Superior temporal gyrus (tissue), 1 donor: ENCODE data around the gene DHRS12.

Experiments
- DNase-seq: peaks from one replicate; pipeline ENCODE4 v3.0.0-alpha.2; 2016; ENCODE audit errors: extremely low spot score

Gene DHRS12

GRCh38 chr13:51761643-51762350, 42.2 kb downstream of the DHRS12 start:
- DNase-seq, result no peak

DNA sequence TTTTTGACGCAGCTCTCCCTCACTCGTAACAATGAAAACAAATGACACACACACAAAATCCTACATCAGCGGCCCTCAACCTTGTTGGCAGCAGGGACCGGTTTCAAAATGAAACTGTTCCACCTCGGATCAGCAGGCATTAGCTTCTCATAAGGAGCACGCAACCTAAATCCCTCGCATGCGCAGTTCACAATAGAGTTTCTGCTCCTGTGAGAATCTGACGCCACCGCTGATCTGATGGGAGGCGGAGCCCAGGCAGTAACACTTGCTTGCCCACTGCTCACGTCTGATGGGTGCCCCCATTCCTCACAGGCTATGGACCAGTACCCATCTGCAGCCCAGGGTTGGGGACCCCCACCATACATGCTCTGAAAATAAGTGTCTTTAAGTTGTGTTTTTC, 43.4 kb downstream of the DHRS12 start:
- DNase-seq, result peak; percentile 92

DNA sequence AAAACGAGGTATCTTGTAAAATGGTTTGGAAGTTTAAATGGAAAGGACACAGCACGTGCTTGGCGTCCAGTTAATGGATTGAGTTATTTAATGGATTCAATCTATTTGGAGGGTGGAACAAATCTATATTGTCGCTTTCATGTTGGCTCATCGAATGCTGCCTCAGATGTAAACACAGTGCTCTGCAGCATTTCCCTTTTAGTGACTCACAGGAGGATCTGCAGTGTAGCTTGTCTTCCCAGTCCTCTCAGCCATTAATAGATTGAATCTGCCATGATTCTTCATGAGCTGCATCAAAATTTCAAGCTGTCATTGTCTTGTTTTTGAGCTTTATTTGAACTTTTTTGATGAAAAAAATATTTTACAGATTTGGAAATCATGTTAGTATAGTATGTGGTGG, 44.7 kb downstream of the DHRS12 start:
- no peak for DNase-seq

DNA sequence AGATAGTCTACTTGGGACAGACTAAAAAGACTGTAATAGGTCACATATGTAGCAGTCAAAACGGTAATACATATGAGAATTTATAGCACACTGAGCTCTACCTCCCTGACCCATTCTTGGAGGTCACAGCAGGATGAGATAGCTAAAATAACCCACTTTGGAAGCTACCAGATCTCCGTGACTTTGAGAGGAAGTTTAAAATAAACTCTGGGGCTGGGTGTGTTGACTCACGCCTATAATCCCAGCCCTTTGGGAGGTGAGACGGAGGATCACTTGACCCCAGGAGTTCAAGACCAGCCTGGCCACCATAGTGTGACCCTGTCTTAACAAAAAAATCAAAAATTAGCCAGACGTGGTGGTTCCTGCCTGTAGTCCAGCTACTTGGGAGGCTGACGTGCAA, 45.3 kb downstream of the DHRS12 start:
- DNase-seq, result no peak

- DNase-seq, result no peak
Measured at GRCh38 chr13:51756651-51757050, 47.3 kb downstream of the DHRS12 start.

GRCh38 chr13:51747438-51748434, 56.2 kb downstream of the DHRS12 start:
- DNase-seq, result no peak

DNA sequence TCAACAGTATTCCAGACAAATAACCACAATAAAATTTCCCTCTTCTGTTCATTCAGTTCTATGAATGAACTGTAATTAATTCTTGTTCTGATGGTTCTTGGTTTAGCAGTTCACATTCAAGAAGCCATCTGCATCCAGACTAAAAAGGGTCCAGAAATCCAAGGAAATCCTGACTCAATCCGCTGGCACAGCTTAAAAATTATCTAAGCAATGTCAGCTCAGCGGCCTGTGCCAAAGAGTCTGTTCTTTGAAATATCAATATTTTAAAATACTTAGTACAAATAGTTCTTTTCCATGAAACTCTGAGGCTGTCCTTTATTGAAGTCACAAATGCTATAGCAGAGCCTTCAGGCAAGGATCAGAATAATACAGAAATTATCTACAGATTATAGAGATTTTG, 57.2 kb downstream of the DHRS12 start:
- DNase-seq, result no peak

DNA sequence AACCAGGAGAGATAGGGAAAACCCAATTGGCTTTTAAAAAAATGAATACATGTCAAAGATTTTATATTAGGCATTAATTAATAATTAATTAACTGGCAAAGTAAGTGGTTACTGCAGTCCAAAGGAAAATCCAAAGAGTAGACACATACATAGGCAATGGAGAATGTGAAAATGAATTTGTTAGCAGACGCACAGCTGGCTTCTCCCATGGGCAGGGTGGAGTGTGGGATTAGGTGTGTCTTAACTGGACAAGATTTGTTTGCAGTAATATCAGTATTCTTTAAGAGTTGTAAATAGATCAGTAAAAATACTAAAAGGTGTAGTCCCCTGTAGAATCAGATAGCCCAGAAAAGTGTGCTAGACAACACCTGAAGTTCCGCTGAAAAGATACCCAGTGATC, 58.7 kb downstream of the DHRS12 start:
- no peak for DNase-seq

- DNase-seq, result no peak
Measured at GRCh38 chr13:51742611-51743010, 61.4 kb downstream of the DHRS12 start.

DNA sequence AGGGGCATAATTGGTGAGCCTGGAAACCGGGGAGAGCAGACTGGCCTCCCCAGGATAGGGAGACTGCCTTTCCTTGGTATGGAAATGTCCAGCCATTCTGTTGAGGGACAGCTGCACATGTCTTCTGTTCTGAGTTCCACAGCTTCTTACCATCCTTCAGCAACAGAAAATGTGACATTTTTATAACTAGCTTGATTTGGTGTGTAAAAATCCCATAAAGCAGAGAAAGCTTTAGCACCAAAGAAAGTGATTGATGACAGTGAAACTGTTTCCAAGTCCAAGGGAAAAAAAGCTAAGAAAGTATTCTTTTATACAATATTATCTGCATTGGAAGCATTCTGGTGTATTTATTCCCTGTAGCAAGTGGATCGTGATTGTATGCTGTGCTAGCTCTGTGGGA, 61.9 kb downstream of the DHRS12 start:
- DNase-seq, result no peak

DNA sequence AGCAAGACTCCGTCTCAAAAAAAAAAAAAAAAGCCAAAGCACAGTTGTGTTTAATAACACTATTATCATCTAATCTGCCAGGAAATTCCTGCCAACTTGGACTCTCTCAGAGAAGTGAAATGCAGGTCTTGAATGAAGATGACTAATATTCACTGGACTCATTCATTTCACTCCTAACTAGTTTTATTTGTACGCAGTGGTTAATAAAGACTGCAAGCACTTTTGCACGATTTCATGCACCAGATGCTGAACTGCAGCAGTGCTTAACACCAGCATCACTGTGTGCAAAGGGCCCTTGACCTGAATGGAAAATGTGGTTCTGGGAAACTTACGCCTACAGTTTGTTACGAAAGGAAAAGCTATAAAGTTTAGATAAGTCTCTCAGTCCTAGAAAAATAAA, 63.3 kb downstream of the DHRS12 start:
- DNase-seq, result no peak

GRCh38 chr13:51739027-51739764, 64.8 kb downstream of the DHRS12 start:
- DNase-seq, result no peak

DNA sequence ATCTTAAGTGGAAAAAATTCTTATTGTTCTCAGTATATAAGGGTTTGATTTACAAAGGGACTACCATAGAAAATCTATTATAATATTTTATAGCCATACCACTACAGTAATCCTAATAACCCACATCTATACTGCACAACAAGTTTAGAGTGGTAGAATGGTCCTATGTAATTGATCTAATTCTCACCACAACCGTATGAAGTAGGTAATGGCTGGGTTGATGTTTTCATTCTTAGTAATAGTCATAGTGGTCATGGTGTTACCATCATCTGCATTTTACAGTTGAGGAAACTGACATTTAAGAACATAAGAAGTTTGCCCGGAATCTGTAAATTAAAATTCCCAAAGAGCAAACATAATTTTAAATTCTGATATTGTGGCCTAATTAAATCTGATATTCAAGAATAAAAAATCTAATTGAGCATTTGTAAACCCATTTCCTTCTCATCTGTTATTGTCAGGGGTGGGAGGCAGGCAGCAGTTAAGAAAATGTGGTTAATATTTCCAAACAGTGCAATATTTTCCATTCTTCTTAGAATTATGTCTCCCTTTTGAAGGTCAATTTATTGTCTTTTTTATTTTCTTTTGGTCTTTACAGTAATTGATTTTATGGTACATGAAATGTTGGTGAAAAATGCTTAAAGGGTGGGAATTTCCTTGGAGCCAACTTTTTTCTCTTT, 65.6 kb downstream of the DHRS12 start:
- no peak for DNase-seq

- no peak for DNase-seq
Measured at GRCh38 chr13:51737609-51738008, 66.4 kb downstream of the DHRS12 start.

DNA sequence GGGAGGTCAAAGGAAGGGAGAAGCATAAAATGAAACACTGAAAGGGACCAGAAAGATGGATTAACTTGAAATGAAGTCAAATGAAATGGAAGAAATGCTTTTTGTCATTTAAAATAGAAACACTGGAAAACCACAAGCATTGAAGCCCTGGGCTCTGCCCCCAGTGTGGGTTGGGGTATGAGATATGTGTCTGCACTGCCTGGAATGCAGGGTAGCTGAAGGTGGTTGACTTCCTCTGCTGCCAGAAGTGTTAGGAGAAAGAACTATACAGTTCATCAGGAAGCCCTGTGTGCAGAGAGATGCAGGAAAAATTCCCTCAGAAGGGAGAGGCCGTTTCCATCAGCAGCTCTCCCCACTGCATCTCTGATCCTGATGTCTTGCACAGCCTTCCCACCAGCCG, 69.2 kb downstream of the DHRS12 start:
- no peak for DNase-seq

- no peak for DNase-seq
Measured at GRCh38 chr13:51733374-51734298, 70.3 kb downstream of the DHRS12 start.

DNA sequence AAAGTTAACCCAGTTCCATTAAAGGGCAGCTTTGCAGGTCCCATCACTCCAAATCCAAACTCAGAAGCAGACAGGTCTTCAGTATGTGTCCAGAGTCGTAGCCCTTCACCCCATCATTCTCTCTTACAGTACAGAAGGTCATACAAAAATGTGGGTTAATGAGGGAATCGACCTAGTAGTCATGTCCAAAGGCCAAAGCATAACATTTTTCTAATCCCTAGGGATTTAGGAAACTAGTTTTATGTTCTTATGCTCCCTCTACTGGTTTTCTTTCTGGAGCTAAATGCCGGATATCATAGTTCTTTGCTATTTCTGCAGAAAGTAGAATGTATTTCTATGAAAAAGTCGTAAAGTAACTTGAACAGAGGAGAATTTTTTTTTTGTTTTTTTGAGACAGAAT, 72.2 kb downstream of the DHRS12 start:
- DNase-seq, result peak; percentile 91

DNA sequence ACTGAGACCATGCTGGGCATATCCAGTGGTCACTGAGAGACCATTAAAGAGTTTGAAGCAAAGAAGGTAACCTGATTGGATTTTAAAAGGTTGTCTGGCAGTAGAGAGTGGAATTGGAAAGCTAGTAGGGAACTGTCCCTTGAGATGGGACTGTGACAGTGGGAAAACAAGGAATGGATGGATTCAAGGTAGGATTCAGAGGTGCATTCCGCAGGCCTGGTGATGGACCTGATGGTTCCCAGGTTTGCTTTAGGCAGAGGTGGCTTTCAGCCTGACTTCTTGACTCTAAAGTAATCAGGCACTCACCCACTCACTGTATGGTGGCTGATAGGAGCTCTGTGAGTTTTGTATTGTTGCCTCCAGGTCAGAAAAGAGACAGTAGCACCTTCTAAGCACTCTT, 73.0 kb downstream of the DHRS12 start:
- no peak for DNase-seq

- DNase-seq, result no peak
Measured at GRCh38 chr13:51729866-51730553, 74.0 kb downstream of the DHRS12 start.

- no peak for DNase-seq
Measured at GRCh38 chr13:51728972-51729371, 75.0 kb downstream of the DHRS12 start.
